GM23248 (cell line): ENCODE results near the gene TRIM41. TPM values are rescaled to one million over a fixed set of nuclear protein-coding genes. Genes with fewer than 3 reads are reported as not detected.
"Not testable (repeated sequence)": the region's sequence is repeated elsewhere in the genome, so short reads cannot be mapped to it uniquely, and the experiment has no call there.

Experiments
- DNase-seq: peaks from one replicate; pipeline ENCODE4 v3.0.0-alpha.2; 2015
- H2AFZ ChIP-seq: fragments of 200-600 bp; sonication (generic); 2 replicates; pipeline ENCODE4 v1.6.1; 2016; ENCODE audit warnings: antibody characterized with exemption
- H3F3A ChIP-seq: fragments of 200-600 bp; sonication (generic); 2 replicates; pipeline ENCODE4 v1.6.1; 2016; ENCODE audit warnings: mild to moderate bottlenecking, antibody characterized with exemption, mixed run types; ENCODE audit not compliant: insufficient read depth
- H3K27ac ChIP-seq: fragments of 200-600 bp; sonication (generic); 2 replicates; pipeline ENCODE4 v1.5.1; 2016; ENCODE audit warnings: mild to moderate bottlenecking
- H3K27me3 ChIP-seq: fragments of 200-600 bp; sonication (generic); replicated peaks from 2 replicates; pipeline ENCODE4 v1.6.1; 2016; ENCODE audit warnings: mild to moderate bottlenecking; ENCODE audit not compliant: insufficient read depth
- H3K36me3 ChIP-seq: fragments of 200-600 bp; sonication (generic); 2 replicates; pipeline ENCODE4 v1.6.1; 2016; ENCODE audit warnings: low read depth, mild to moderate bottlenecking
- H3K4me1 ChIP-seq: fragments of 200-600 bp; sonication (generic); 2 replicates; pipeline ENCODE4 v1.6.1; 2016; ENCODE audit warnings: mild to moderate bottlenecking; ENCODE audit not compliant: insufficient read depth
- H3K4me2 ChIP-seq: fragments of 200-600 bp; sonication (generic); one replicate; pipeline ENCODE4 v1.6.1; 2016; ENCODE audit warnings: mild to moderate bottlenecking; ENCODE audit not compliant: unreplicated experiment
- H3K4me3 ChIP-seq: fragments of 200-600 bp; sonication (generic); 2 replicates; pipeline ENCODE4 v1.5.1; 2016; ENCODE audit warnings: mild to moderate bottlenecking
- H3K79me2 ChIP-seq: fragments of 200-600 bp; sonication (generic); 2 replicates; pipeline ENCODE4 v1.6.1; 2016; ENCODE audit warnings: mild to moderate bottlenecking; ENCODE audit not compliant: insufficient read depth
- H3K9ac ChIP-seq: fragments of 200-600 bp; sonication (generic); 2 replicates; pipeline ENCODE4 v1.6.1; 2016; ENCODE audit warnings: mild to moderate bottlenecking
- H3K9me2 ChIP-seq: fragments of 200-600 bp; sonication (generic); 2 replicates; pipeline ENCODE4 v1.6.1; 2016; ENCODE audit warnings: mixed run types, mild to moderate bottlenecking, moderate library complexity; ENCODE audit not compliant: insufficient read depth
- H3K9me3 ChIP-seq: fragments of 200-600 bp; sonication (generic); one replicate; pipeline ENCODE4 v1.6.1; 2017; ENCODE audit warnings: low read depth
- H4K20me1 ChIP-seq: fragments of 200-600 bp; sonication (generic); 2 replicates; pipeline ENCODE4 v1.6.0; 2016; ENCODE audit not compliant: insufficient read depth
- EZH2 ChIP-seq: fragments of 200-600 bp; sonication (generic); IDR thresholded peaks from 2 replicates; pipeline ENCODE4 v1.6.1; 2018; ENCODE audit warnings: antibody characterized with exemption, mild to moderate bottlenecking; ENCODE audit not compliant: insufficient read depth, poor library complexity, severe bottlenecking
- EZH2phosphoT487 ChIP-seq: fragments of 200-600 bp; sonication (generic); IDR thresholded peaks from 2 replicates; pipeline ENCODE4 v1.6.1; 2018; ENCODE audit warnings: antibody characterized with exemption, moderate library complexity, mild to moderate bottlenecking, low read depth; ENCODE audit not compliant: insufficient read depth
- WGBS, 2 experiments: methylation state at CpG; one replicate each; pipeline ENCODE4 v1.1.6; 2015 to 2017; ENCODE audit warnings: low lambda C conversion rate in 2 of 2, low coverage in 1 of 2; ENCODE audit errors: missing lambda C conversion rate in 2 of 2; 5-methylcytosine and 5-hydroxymethylcytosine counted together
- in situ Hi-C: fragments of 300-500 bp; cut with MboI; formaldehyde crosslinking; loops from 2 replicates; pipeline ENCODE4 v1.15.0; 2020
- polyA plus RNA-seq: library from polyadenylated mRNA; unstranded; fragments of >200 nt; fragmentation: Nextera tagmentation; extraction: Ambion mirVana; gene quantifications from 2 replicates; pipeline ENCODE4 v1.2.1, GENCODE V29; 2016
- total RNA-seq: library from RNA; depleted of rRNA; stranded (reverse); fragments of >200 nt; shearing (Covaris generic); gene quantifications from 2 replicates; pipeline ENCODE4 v1.2.3, GENCODE V29; 2014; rRNA removed

The TRIM41 gene
- total RNA-seq = 17.5 and 18.6 TPM in 2 replicates
- polyA plus RNA-seq = 3.8 and 4.3 TPM in 2 replicates

- Histone ChIP-seq H3K9me3 (no peaks in the 10 kb centered on the region), H3F3A (peaks cover 15% of the 10 kb centered on the region), H3K36me3 (no peaks in the 10 kb centered on the region; the same call in 1 of the 2 replicates), H2AFZ (peak within 1 kb of the TSS; percentile 79), H3K27me3 (no peaks in the 10 kb centered on the region), H3K9me2 (no peaks in the 10 kb centered on the region), H3K27ac (peak within 1 kb of the TSS; percentile 90), H3K9ac (peak within 1 kb of the TSS; percentile 92), H3K4me3 (peak within 1 kb of the TSS; percentile 83), H3K4me2 (peak within 1 kb of the TSS; percentile 86), H3K4me1 (0 out of 2 replicates have a peak, but pooled peaks cover 12% of the 10 kb centered on the region), H3K79me2 (peaks cover 47% of the 10 kb centered on the region), H4K20me1 (no peaks in the 10 kb centered on the region)
- 0 to 1% methylated on average over 47 to 55 of the region's 59 CpGs for WGBS, 2 experiments
- in situ Hi-C loops = no loop called here
- TF ChIP-seq EZH2 (no peak), EZH2phosphoT487 (no peak)
- peak; percentile 99 for DNase-seq
Observed at GRCh38 chr5:181223058-181223728, at the start of gene TRIM41. TRIM41 (plus strand) TSS chr5:181223281; CDS start chr5:181224000, 719 bp downstream.

GRCh38 chr5:181173420-181174342 lies 49.4 kb upstream of the TRIM41 start:
- in situ Hi-C loops = no loop called here
- no peaks in the 10 kb centered on the region for H3K9me3 ChIP-seq
- H3K36me3 ChIP-seq = no peaks in the 10 kb centered on the region
- H3K4me2 ChIP-seq = no peak overlapping the region
- H2AFZ ChIP-seq = no peak overlapping the region; the same call in 1 of the 2 replicates
- no peaks in the 10 kb centered on the region for H3K4me1 ChIP-seq
- 15% methylated on average over 50 of the region's 50 CpGs for WGBS, 2 experiments
- no peak overlapping the region for H3K27ac ChIP-seq
- TF ChIP-seq EZH2phosphoT487 (no peak), EZH2 (no peak)
- no peak overlapping the region for H3K4me3 ChIP-seq
- peak; percentile 34 for DNase-seq
- peaks cover 15% of the 10 kb centered on the region; the same call in 1 of the 2 replicates for H3F3A ChIP-seq
- no peaks in the 10 kb centered on the region for H3K79me2 ChIP-seq
- no peaks in the 10 kb centered on the region for H3K9me2 ChIP-seq
- H3K27me3 ChIP-seq = peaks cover 8% of the 10 kb centered on the region; the same call in 1 of the 2 replicates
- H3K9ac ChIP-seq = no peak overlapping the region
- no peaks in the 10 kb centered on the region for H4K20me1 ChIP-seq

GRCh38 chr5:181176254-181176952 lies 46.7 kb upstream of the TRIM41 start:
- WGBS, 2 experiments = 66 to 67% methylated on average over 3 of the region's 3 CpGs
- no peaks in the 10 kb centered on the region for H4K20me1 ChIP-seq
- H3K27ac ChIP-seq = no peak overlapping the region
- H3K4me2 ChIP-seq = no peak overlapping the region
- H3K9me3 ChIP-seq = no peaks in the 10 kb centered on the region
- no peaks in the 10 kb centered on the region for H3K79me2 ChIP-seq
- no peak overlapping the region for H3K4me3 ChIP-seq
- no peak for TF ChIP-seq EZH2
- no peak for TF ChIP-seq EZH2phosphoT487
- in situ Hi-C loops = no loop called here
- H3K9ac ChIP-seq = no peak overlapping the region
- peaks cover 6% of the 10 kb centered on the region; the same call in 1 of the 2 replicates for H3K27me3 ChIP-seq
- H3K36me3 ChIP-seq = no peaks in the 10 kb centered on the region
- no peaks in the 10 kb centered on the region for H3K4me1 ChIP-seq
- H3F3A ChIP-seq = 0 out of 2 replicates have a peak, but pooled peaks cover 8% of the 10 kb centered on the region
- no peak for DNase-seq
- H2AFZ ChIP-seq = no peak overlapping the region
- H3K9me2 ChIP-seq = no peaks in the 10 kb centered on the region

GRCh38 chr5:181177559-181177958 lies 45.5 kb upstream of the TRIM41 start:
- H3K36me3 ChIP-seq, DNase-seq, in situ Hi-C loops, H3K27me3 ChIP-seq, H3K9me2 ChIP-seq, H3K9ac ChIP-seq, H3K4me2 ChIP-seq, H3K9me3 ChIP-seq, H3K79me2 ChIP-seq, H3K4me3 ChIP-seq, H3K4me1 ChIP-seq, H3K27ac ChIP-seq, H2AFZ ChIP-seq, H4K20me1 ChIP-seq: not testable (repeated sequence)
- 66 to 68% methylated on average over 14 of the region's 14 CpGs for WGBS, 2 experiments
- peaks cover 11% of the 10 kb centered on the region for H3F3A ChIP-seq
